IMR-90 (cell line): ENCODE measurements around the gene HAVCR2.

Experiments
- BHLHE40 ChIP-seq: fragments of 150-350 bp; IDR thresholded peaks from 2 replicates; pipeline ENCODE4 v1.6.1; 2016; ENCODE audit warnings: mild to moderate bottlenecking, low read depth, low read length
- CEBPB ChIP-seq: IDR thresholded peaks from 2 replicates; pipeline ENCODE4 v1.6.1; 2012; ENCODE audit warnings: low read depth, low read length, improper control_type of control experiment
- CHD1 ChIP-seq: IDR thresholded peaks from 2 replicates; pipeline ENCODE4 v1.6.1; 2012; ENCODE audit warnings: low read depth, low read length, improper control_type of control experiment
- CTCF ChIP-seq: conservative IDR thresholded peaks from 2 replicates; pipeline ENCODE4 v1.5.1; 2012; ENCODE audit warnings: mild to moderate bottlenecking, low read depth, low read length, improper control_type of control experiment
- FOS ChIP-seq: fragments of 150-350 bp; IDR thresholded peaks from 2 replicates; pipeline ENCODE4 v1.6.1; 2016; ENCODE audit warnings: low read depth, low read length
- MAFK ChIP-seq: IDR thresholded peaks from 2 replicates; pipeline ENCODE4 v1.6.1; 2012; ENCODE audit warnings: low read depth, low read length, improper control_type of control experiment
- MAZ ChIP-seq: IDR thresholded peaks from 2 replicates; pipeline ENCODE4 v1.6.1; 2012; ENCODE audit warnings: low read depth, mild to moderate bottlenecking, low read length, improper control_type of control experiment, moderate library complexity, borderline replicate concordance
- MXI1 ChIP-seq: IDR thresholded peaks from 2 replicates; pipeline ENCODE4 v1.6.1; 2012; ENCODE audit warnings: low read depth, mild to moderate bottlenecking, low read length, moderate library complexity, borderline replicate concordance
- POLR2A ChIP-seq: IDR thresholded peaks from 2 replicates; pipeline ENCODE4 v1.6.1; 2012; ENCODE audit warnings: mild to moderate bottlenecking, low read depth, low read length
- RAD21 ChIP-seq: IDR thresholded peaks from 2 replicates; pipeline ENCODE4 v1.6.1; 2012; ENCODE audit warnings: low read length, improper control_type of control experiment
- RFX5 ChIP-seq: IDR thresholded peaks from 2 replicates; pipeline ENCODE4 v1.8.0; 2012; ENCODE audit warnings: low read depth, mild to moderate bottlenecking, low read length, moderate library complexity
- SMC3 ChIP-seq: fragments of 150-350 bp; IDR thresholded peaks from 2 replicates; pipeline ENCODE4 v1.6.1; 2016; ENCODE audit warnings: low read depth, mild to moderate bottlenecking, antibody characterized with exemption, low read length, moderate library complexity
- USF2 ChIP-seq: fragments of 150-350 bp; IDR thresholded peaks from 2 replicates; pipeline ENCODE4 v1.6.1; 2017; ENCODE audit warnings: mild to moderate bottlenecking, antibody characterized with exemption, low read length, low read depth

- no peak for TF ChIP-seq RAD21
- TF ChIP-seq USF2 = no peak
- no peak for TF ChIP-seq CTCF
- no peak for TF ChIP-seq RFX5
- no peak for TF ChIP-seq SMC3
- TF ChIP-seq MAZ = no peak
- no peak for TF ChIP-seq MAFK
- TF ChIP-seq CHD1 = no peak
- no peak for TF ChIP-seq MXI1
- no peak for TF ChIP-seq FOS
- TF ChIP-seq POLR2A = no peak
- no peak for TF ChIP-seq CEBPB
- no peak for TF ChIP-seq BHLHE40
Observed at GRCh38 chr5:157067005-157067404, 41.8 kb downstream of the HAVCR2 start.
